GM10248 (cell line): Measurements from ENCODE around the gene XIRP2.

ENCODE experiments used
- CTCF ChIA-PET: fragments of 300-600 bp; sonication (Branson Sonifier 250); formaldehyde crosslinking; extraction: SDS; loops from one replicate; lab custom pipeline; 2021; ENCODE audit warnings: antibody characterized with exemption; lab: Yijun Ruan, JAX
- POLR2A ChIA-PET: fragments of 350-650 bp; sonication (Branson Sonifier 250); formaldehyde crosslinking; extraction: SDS; loops from one replicate; lab custom pipeline; 2020; ENCODE audit warnings: antibody characterized with exemption; lab: Yijun Ruan, JAX
- DNase-seq: peaks from one replicate; pipeline ENCODE4 v3.0.0; 2012; ENCODE audit errors: extremely low spot score
- CTCF ChIP-seq: IDR thresholded peaks from 2 replicates; pipeline ENCODE4 v1.5.1; 2012; ENCODE audit warnings: mild to moderate bottlenecking, low read depth; ENCODE audit errors: extremely low read depth, missing control alignments, control extremely low read depth

Gene XIRP2

GRCh38 chr2:167177196-167177595 is 288.9 kb downstream of the XIRP2 start:
- ChIA-PET CTCF (interaction anchor here (1.6 to 1.7 kb wide), 2 partner anchors 14 to 17 kb away, joined by 4 read pairs; no protein-coding TSS in a partner anchor), POLR2A (no interaction called here)
- TF ChIP-seq CTCF, result no peak
- no peak for DNase-seq

GRCh38 chr2:167181134-167181533 is 292.9 kb downstream of the XIRP2 start:
- ChIA-PET POLR2A (no interaction called here), CTCF (no interaction called here)
- TF ChIP-seq CTCF, result no peak
- no peak for DNase-seq

- ChIA-PET POLR2A (no interaction called here), CTCF (no interaction called here)
- no peak for DNase-seq
- TF ChIP-seq CTCF, result no peak
Observed at GRCh38 chr2:167181688-167182087, 293.4 kb downstream of the XIRP2 start.

- no peak for TF ChIP-seq CTCF
- POLR2A ChIA-PET, result no interaction called here
- CTCF ChIA-PET, result no interaction called here
- DNase-seq, result no peak
Observed at GRCh38 chr2:167182403-167182802, 294.1 kb downstream of the XIRP2 start.

- ChIA-PET POLR2A (no interaction called here), CTCF (no interaction called here)
- no peak for TF ChIP-seq CTCF
- DNase-seq, result no peak
Observed at GRCh38 chr2:167183931-167184330, 295.7 kb downstream of the XIRP2 start.

GRCh38 chr2:167186465-167186864 is 298.2 kb downstream of the XIRP2 start:
- DNase-seq, result no peak
- POLR2A ChIA-PET, result no interaction called here
- CTCF ChIA-PET, result interaction anchor here (1.0 kb wide), 1 partner anchor 16 kb away, joined by 3 read pairs; no protein-coding TSS in a partner anchor
- TF ChIP-seq CTCF, result no peak

- TF ChIP-seq CTCF, result no peak
Observed at GRCh38 chr2:167187049-167187727, 298.9 kb downstream of the XIRP2 start.

More at GRCh38 chr2:167187049-167187727, 298.9 kb downstream of the XIRP2 start:
- ChIA-PET POLR2A (no interaction called here), CTCF (no interaction called here)
- no peak for DNase-seq
